ACC112 (cell line): ENCODE measurements around the gene JCAD.
A peak's percentile ranks its signal among the peaks of the same experiment; 100 is the strongest.

ENCODE experiments used
- H2AFZ ChIP-seq: fragments of 200-600 bp; sonication (generic); one replicate; pipeline ENCODE4 v1.6.0; 2017; ENCODE audit warnings: antibody characterized with exemption, low read length; ENCODE audit not compliant: unreplicated experiment
- H3K27ac ChIP-seq: fragments of 200-600 bp; sonication (generic); 2 replicates; pipeline ENCODE4 v1.5.1; 2014; ENCODE audit warnings: low read depth, mild to moderate bottlenecking, antibody characterized with exemption, low read length, moderate library complexity
- H3K27me3 ChIP-seq: fragments of 200-600 bp; sonication (generic); 2 replicates; pipeline ENCODE4 v1.6.1; 2014; ENCODE audit warnings: mild to moderate bottlenecking, antibody characterized with exemption, low read length, moderate library complexity, mixed read lengths; ENCODE audit not compliant: insufficient read depth
- H3K36me3 ChIP-seq: fragments of 200-600 bp; sonication (generic); 2 replicates; pipeline ENCODE4 v1.6.1; 2016; ENCODE audit warnings: mild to moderate bottlenecking, antibody characterized with exemption, low read length, moderate library complexity, mixed read lengths; ENCODE audit not compliant: insufficient read depth
- H3K4me1 ChIP-seq: fragments of 200-600 bp; sonication (generic); one replicate; pipeline ENCODE4 v1.6.1; 2016; ENCODE audit warnings: low read length, mixed read lengths; ENCODE audit not compliant: insufficient read depth, unreplicated experiment, control insufficient read depth
- H3K4me3 ChIP-seq: fragments of 200-600 bp; sonication (generic); 2 replicates; pipeline ENCODE4 v1.5.1; 2014; ENCODE audit warnings: mild to moderate bottlenecking, low read depth, low read length
- H3K79me2 ChIP-seq: fragments of 200-600 bp; sonication (generic); one replicate; pipeline ENCODE4 v1.6.0; 2016; ENCODE audit warnings: low read length; ENCODE audit not compliant: control insufficient read depth, unreplicated experiment, insufficient read depth

Gene JCAD

DNA sequence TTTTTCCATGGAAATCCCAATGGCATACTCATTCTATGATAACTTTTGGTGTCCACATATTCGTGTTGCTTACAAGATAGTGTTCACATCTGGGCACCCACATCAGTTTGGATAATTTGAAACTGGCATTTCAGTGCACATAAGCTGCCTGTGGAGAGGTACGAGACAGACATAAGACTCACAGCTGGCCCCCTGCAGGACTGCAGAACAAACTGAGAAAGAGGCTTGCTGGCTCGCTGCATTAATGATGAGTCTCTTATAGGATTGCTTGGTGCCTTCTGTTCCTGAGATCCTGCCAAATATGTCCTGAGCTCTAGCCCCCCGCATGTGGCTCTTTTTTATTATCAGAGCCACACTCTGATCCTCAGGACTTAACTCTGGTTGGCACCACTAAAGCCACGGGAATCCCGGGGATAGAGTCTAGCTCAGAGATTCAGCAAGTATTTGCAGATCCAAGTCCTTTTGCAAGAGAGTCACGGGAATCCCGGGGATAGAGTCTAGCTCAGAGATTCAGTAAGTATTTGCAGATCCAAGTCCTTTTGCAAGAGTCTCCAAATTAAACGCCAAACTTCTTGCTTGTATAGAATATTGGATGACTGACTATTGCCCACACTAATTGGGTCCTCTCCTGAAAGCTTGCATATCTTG is 34.0 kb upstream of the JCAD start:
- H3K4me1 ChIP-seq, result peaks cover 4% of the 10 kb centered on the region

DNA sequence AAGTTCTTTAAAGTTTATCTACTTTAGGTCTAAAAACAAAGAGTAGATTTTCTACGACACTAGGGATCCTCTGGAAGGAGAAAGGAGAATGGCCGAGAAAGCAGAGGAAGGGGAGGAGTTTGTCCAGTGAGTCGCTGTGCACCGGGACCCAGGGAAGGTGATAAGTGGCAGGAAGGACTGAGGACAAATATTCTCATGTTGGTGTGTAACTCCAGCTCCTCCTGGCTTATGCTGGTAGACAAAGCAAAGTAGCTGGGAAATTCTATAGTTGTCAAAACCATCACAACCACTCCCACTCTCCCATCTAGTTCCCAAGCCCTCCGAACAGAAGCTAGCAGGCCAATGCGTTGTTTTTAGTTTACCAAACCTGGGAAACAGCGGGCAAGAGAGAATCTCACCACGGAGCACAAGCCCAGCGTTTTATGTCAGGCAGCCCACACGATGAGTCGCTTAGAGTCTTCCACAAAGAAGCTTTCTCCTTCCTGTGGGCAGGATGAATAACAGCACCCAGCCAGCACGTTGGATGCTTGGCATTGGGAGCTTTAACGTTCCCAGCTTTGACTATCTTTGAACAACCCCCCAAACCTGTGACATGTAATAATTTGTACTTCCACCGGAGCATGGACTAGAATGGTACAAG is 32.9 kb upstream of the JCAD start:
- H3K27ac ChIP-seq, result peak overlapping the region; percentile 15

More for the DNA sequence above, 34.0 kb upstream of the JCAD start:
- no peak overlapping the region for H3K27ac ChIP-seq
- H3K79me2 ChIP-seq, result no peaks in the 10 kb centered on the region
- no peak overlapping the region for H3K4me3 ChIP-seq
- no peak overlapping the region for H2AFZ ChIP-seq
- H3K27me3 ChIP-seq, result no peaks in the 10 kb centered on the region
- no peaks in the 10 kb centered on the region for H3K36me3 ChIP-seq

DNA sequence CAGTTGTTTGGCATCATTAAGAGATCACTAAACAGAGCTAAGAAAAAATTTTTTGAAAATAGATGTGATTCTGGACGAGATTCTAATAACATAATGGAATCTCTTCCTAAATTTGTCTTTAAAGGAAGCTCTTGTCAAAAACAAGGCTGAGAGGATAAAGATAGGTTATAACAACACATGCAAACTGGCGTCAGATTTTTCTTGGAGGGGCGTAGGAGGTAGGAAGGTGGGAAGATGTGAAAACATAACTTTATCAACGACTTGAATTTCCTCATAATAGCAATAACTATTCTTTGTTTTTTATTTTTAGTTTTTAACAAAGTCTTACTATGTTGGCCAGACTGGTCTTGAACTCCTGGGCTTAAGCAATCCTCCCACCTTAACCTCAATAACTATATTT is 31.8 kb upstream of the JCAD start:
- H3K79me2 ChIP-seq, result no peaks in the 10 kb centered on the region
- no peak overlapping the region for H2AFZ ChIP-seq
- no peaks in the 10 kb centered on the region for H3K36me3 ChIP-seq
- no peak overlapping the region for H3K27ac ChIP-seq
- no peaks in the 10 kb centered on the region for H3K27me3 ChIP-seq
- no peaks in the 10 kb centered on the region for H3K4me1 ChIP-seq
- H3K4me3 ChIP-seq, result no peak overlapping the region

More for the DNA sequence above, 32.9 kb upstream of the JCAD start:
- no peaks in the 10 kb centered on the region for H3K79me2 ChIP-seq
- no peak overlapping the region for H2AFZ ChIP-seq
- H3K36me3 ChIP-seq, result no peaks in the 10 kb centered on the region
- H3K4me1 ChIP-seq, result no peaks in the 10 kb centered on the region
- no peak overlapping the region for H3K4me3 ChIP-seq
- H3K27me3 ChIP-seq, result no peaks in the 10 kb centered on the region

DNA sequence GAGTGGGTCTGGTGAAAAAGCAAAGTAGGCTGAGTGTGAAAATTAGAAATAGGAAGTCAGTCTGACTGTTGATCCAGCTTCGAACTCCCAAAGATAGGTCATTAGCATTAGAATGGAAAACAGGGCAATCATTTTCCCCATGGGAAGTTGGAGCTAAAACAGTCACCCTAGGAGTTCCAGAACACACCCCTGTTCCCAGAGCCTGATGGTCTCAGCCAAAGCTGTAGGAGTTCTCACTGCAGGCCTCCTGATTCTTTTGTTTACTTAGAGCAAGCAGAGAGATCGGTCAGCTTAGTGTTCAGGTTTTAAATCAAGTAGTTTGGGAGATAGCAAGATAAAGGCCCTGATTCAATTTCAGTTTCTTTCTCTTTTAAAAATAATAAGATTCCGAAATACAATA is 28.8 kb upstream of the JCAD start:
- H3K79me2 ChIP-seq, result no peaks in the 10 kb centered on the region
- H3K36me3 ChIP-seq, result no peaks in the 10 kb centered on the region
- no peak overlapping the region for H3K4me3 ChIP-seq
- H3K4me1 ChIP-seq, result no peaks in the 10 kb centered on the region
- H3K27me3 ChIP-seq, result peaks cover 4% of the 10 kb centered on the region; the same call in 1 of the 2 replicates
- H2AFZ ChIP-seq, result no peak overlapping the region
- no peak overlapping the region for H3K27ac ChIP-seq

DNA sequence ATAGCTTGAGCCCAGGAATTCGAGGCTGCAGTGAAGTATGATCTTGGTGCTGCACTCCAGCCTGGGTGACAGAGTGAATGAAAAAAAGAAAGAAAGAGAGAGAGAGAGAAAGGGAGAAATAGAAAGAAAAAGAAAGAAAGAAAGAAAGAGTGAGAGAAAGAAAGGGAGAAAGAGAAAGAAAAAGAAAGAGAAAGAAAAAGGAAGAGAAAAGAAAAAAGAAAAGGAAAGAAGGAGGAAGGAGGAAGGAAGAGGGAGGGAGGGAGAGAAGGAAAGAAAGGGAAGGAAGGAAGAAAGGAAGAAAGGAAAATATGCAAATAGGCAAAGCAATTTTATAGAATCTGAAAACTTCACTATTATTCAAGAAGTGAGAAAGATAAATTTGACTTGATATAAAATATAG is 24.5 kb upstream of the JCAD start:
- peaks cover 5% of the 10 kb centered on the region; the same call in 1 of the 2 replicates for H3K27me3 ChIP-seq
- H3K4me1 ChIP-seq, result peaks cover 6% of the 10 kb centered on the region
- H3K79me2 ChIP-seq, result no peaks in the 10 kb centered on the region
- H2AFZ ChIP-seq, result no peak overlapping the region
- no peaks in the 10 kb centered on the region for H3K36me3 ChIP-seq
- H3K27ac ChIP-seq, result no peak overlapping the region
- no peak overlapping the region for H3K4me3 ChIP-seq

DNA sequence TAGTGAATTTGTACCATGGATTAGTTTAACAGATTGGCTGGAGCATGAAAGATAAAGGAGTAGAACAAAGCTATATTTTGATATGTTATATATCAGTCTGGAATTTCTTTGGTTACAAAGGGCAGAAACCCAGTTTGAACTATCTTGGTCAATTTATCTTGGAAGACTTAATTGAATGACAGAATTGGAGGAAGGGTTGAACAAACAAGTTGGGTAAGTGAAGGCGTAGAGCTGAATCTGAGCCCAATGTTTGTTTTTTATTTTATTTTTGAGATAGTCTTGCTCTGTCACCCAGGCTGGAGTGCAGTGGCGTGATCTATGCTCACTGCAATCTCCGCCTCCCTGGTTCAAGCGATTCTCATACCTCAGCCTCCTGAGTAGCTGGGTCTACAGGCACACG is 21.8 kb upstream of the JCAD start:
- no peak overlapping the region for H3K4me3 ChIP-seq
- peaks cover 6% of the 10 kb centered on the region for H3K4me1 ChIP-seq
- H3K27ac ChIP-seq, result no peak overlapping the region
- H3K79me2 ChIP-seq, result no peaks in the 10 kb centered on the region
- H3K27me3 ChIP-seq, result peaks cover 5% of the 10 kb centered on the region; the same call in 1 of the 2 replicates
- no peak overlapping the region for H2AFZ ChIP-seq
- no peaks in the 10 kb centered on the region for H3K36me3 ChIP-seq

DNA sequence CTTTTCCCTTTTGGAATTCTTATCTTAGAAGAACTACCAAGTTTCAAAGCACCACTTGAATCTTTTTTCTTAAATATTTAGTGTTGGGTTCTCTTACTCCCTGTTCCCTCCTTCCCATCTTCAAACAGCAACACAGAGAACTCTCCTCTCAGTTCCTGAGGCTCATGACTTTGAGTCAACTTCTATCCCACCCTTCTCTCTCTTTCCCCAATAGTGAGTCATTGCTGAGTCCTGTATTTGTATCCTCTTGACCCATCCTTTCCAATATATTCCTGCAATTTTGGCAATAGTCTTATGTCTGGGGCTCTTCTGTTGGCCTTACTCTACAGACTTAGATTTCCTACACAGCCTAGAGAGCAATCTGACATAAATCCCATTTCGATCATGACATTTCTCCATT is 20.8 kb upstream of the JCAD start:
- Histone ChIP-seq H3K36me3 (no peaks in the 10 kb centered on the region), H3K27ac (peak overlapping the region; percentile 35), H3K4me3 (no peak overlapping the region), H3K27me3 (peaks cover 5% of the 10 kb centered on the region; the same call in 1 of the 2 replicates), H3K79me2 (no peaks in the 10 kb centered on the region), H2AFZ (no peak overlapping the region), H3K4me1 (peaks cover 6% of the 10 kb centered on the region)

DNA sequence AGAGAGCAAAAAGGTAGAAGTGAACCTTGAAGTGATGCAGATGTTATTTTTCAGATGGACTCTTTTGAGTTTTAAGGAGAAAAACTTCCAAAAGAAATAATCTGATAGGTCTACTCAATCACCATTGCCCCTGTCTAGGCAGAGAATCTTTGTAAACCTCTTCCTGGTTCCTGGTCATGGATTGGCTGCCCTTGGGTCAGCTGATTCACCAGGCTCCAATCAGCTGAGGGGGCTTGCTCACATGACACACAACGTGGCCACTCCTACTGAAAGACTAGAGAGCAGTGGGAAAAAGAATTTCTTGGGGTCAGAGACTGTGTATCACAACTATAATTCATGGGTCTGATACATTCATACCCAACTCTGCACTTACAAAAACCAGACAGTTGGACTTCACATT is 20.0 kb upstream of the JCAD start:
- Histone ChIP-seq H3K27ac (no peak overlapping the region), H3K4me3 (no peak overlapping the region), H3K27me3 (peaks cover 5% of the 10 kb centered on the region; the same call in 1 of the 2 replicates)

DNA sequence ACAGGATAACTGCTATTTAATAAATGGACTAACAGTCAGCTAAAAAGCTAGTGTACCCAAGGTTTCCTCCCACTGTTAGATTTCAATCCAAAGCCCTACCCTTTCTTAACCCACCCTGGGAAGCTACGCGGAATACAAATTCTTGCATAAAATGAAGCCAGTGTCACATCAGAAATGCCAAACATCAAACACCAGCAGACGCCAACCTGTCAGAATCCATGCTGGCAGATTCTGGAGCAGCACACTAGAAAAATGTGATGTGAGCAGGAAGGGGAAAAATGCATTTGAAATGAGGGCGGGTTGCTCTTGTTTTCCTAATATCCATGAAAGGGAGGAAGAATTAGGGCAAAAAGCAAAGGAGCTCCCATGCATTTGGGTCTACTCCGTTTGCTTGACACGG is 16.1 kb upstream of the JCAD start:
- Histone ChIP-seq H3K79me2 (no peaks in the 10 kb centered on the region), H3K27ac (no peak overlapping the region), H3K4me1 (peaks cover 6% of the 10 kb centered on the region), H3K36me3 (no peaks in the 10 kb centered on the region), H3K27me3 (no peaks in the 10 kb centered on the region), H2AFZ (no peak overlapping the region), H3K4me3 (no peak overlapping the region)

More for the DNA sequence above, 20.0 kb upstream of the JCAD start:
- no peaks in the 10 kb centered on the region for H3K79me2 ChIP-seq
- peaks cover 6% of the 10 kb centered on the region for H3K4me1 ChIP-seq
- H2AFZ ChIP-seq, result no peak overlapping the region
- H3K36me3 ChIP-seq, result no peaks in the 10 kb centered on the region

DNA sequence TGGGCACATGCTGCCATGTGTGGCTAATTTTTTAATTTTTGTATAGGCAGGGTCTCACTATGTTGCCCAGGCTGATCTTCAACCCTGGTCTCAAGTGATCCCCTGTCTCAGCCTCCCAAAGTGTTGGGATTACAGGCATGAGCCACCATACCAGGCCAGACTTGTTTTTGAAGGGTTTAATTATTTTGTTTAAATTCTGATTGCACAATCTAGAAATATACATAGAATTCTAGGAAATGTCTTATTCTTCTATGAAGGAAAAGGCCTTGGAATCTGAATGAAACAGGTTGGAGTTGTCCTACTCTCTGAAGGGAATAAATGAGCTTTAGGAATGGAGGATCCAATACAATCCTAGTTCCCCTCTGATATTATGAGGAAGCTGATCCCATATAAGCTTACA is 15.5 kb upstream of the JCAD start:
- H3K4me3 ChIP-seq, result no peak overlapping the region
- no peak overlapping the region for H3K27ac ChIP-seq
- H3K79me2 ChIP-seq, result no peaks in the 10 kb centered on the region
- H3K27me3 ChIP-seq, result no peaks in the 10 kb centered on the region
- peaks cover 3% of the 10 kb centered on the region for H3K4me1 ChIP-seq
- no peak overlapping the region for H2AFZ ChIP-seq
- no peaks in the 10 kb centered on the region for H3K36me3 ChIP-seq

DNA sequence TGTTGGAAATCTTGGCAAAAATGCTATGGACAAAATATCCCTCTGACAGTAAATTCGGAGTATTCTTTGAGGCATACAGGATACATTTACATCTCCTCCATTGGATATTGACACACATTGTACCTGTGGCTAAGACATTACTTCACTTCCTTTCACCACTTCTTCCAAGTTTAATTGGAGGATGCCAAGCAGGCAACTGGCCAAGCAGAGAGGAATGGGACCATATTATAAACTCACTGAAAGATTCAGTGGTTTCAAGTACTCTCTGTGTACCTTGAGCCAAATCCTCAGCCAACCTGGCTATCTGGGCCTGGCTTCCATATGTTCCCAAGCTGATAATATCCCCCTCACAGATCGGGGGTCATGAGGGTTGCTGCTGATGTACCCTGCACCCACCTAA is 14.7 kb upstream of the JCAD start:
- Histone ChIP-seq H3K36me3 (no peaks in the 10 kb centered on the region), H3K4me1 (no peaks in the 10 kb centered on the region), H3K4me3 (no peak overlapping the region), H3K27me3 (no peaks in the 10 kb centered on the region), H2AFZ (no peak overlapping the region), H3K79me2 (no peaks in the 10 kb centered on the region), H3K27ac (no peak overlapping the region)
